Measurements from ENCODE around the gene NBL1.

NBL1 gene

GRCh38 chr1:19672237-19672636 lies 28.1 kb downstream of the NBL1 start:
- DNase-seq = no peak

- DNase-seq = no peak
Observed at GRCh38 chr1:19675797-19676196, 31.7 kb downstream of the NBL1 start.

- no peak for DNase-seq
Observed at GRCh38 chr1:19676438-19676922, 32.4 kb downstream of the NBL1 start.

GRCh38 chr1:19678493-19678892 lies 34.4 kb downstream of the NBL1 start:
- DNase-seq = no peak

GRCh38 chr1:19678931-19679453 lies 34.9 kb downstream of the NBL1 start:
- DNase-seq = no peak

GRCh38 chr1:19679691-19680090 lies 35.6 kb downstream of the NBL1 start:
- DNase-seq = no peak

- no peak for DNase-seq
Observed at GRCh38 chr1:19680644-19681043, 36.5 kb downstream of the NBL1 start.

- DNase-seq = no peak
Observed at GRCh38 chr1:19682257-19682656, 38.1 kb downstream of the NBL1 start.

- no peak for DNase-seq
Observed at GRCh38 chr1:19682901-19683300, 38.8 kb downstream of the NBL1 start.

- DNase-seq = no peak
Observed at GRCh38 chr1:19683351-19683750, 39.2 kb downstream of the NBL1 start.

- DNase-seq = no peak
Observed at GRCh38 chr1:19684677-19685076, 40.6 kb downstream of the NBL1 start.

- DNase-seq = no peak
Observed at GRCh38 chr1:19685994-19686393, 41.9 kb downstream of the NBL1 start.

- no peak for DNase-seq
Observed at GRCh38 chr1:19687414-19687813, 43.3 kb downstream of the NBL1 start.

GRCh38 chr1:19688041-19688842 lies 44.1 kb downstream of the NBL1 start:
- DNase-seq = no peak

- DNase-seq = no peak
Observed at GRCh38 chr1:19689085-19689757, 45.1 kb downstream of the NBL1 start.

- no peak for DNase-seq
Observed at GRCh38 chr1:19689856-19690255, 45.7 kb downstream of the NBL1 start.

GRCh38 chr1:19690342-19690741 lies 46.2 kb downstream of the NBL1 start:
- no peak for DNase-seq

- DNase-seq = no peak
Observed at GRCh38 chr1:19694298-19694697, 50.2 kb downstream of the NBL1 start.

GRCh38 chr1:19695772-19696171 lies 51.7 kb downstream of the NBL1 start:
- no peak for DNase-seq

- no peak for DNase-seq
Observed at GRCh38 chr1:19696820-19697219, 52.7 kb downstream of the NBL1 start.

- no peak for DNase-seq
Observed at GRCh38 chr1:19698181-19698580, 54.1 kb downstream of the NBL1 start.

GRCh38 chr1:19700079-19700777 lies 56.1 kb downstream of the NBL1 start:
- DNase-seq = no peak

GRCh38 chr1:19703280-19703679 lies 59.2 kb downstream of the NBL1 start:
- no peak for DNase-seq

Data from NCI-H187 (cell line).